ENCODE measurements around the gene PLS3. TPM values are rescaled to one million over a fixed set of nuclear protein-coding genes. Genes with fewer than 3 reads are reported as not detected.

The PLS3 gene
- total and polyA plus RNA-seq, 2 donors (not counting 3 experiments of a cell fraction or from before 2014, with no cell fraction given), result 120 to 329 TPM

DNA sequence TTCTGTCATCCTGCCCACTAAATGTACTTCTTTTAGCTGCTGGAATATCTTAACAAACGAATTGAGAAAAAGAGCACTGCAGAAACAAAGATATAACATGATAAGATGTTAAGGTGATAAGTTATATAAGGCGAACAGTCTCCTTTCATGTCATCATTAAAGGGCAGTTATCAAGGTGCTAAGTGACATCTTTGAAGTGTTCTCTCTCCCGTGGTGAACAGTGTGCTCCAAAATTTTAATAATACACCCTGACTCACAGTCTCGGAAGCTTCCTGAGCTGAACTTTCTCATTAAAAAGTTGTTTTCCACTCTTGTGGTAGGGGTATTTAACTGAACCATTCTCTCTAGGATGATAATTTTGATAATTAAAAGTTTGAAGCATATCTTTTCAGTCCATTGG is 61.6 kb downstream of the PLS3 start:
- H3K79me2 ChIP-seq (ENCODE audit: control insufficient read depth, insufficient read depth, low read length), result peaks cover 69% of the 10 kb centered on the region
- H3K9ac ChIP-seq (replicated peaks; ENCODE audit: extremely low read depth, insufficient read depth, low read length), result no peak overlapping the region
- no peak overlapping the region for H3K4me2 ChIP-seq (ENCODE audit: insufficient read depth, low read length)
- FAIRE-seq (no peak), DNase-seq (ENCODE audit: low read depth, low spot score) (no peak)
- no peak for TF ChIP-seq FOS (IDR thresholded peaks at IDR 0.05; ENCODE audit: borderline replicate concordance, insufficient read depth, low read length)
- ChIA-PET POLR2A (no interaction called here), CTCF (no interaction called here)
- H3K4me3 ChIP-seq (replicated peaks in 1 of 3; ENCODE audit: insufficient read depth in 1 of 3, low read depth in 1 of 3, low read length in 3 of 3), result no peak overlapping the region
- H3K9me1 ChIP-seq (replicated peaks; ENCODE audit: control insufficient read depth, extremely low read depth, insufficient read depth, low read length), result no peaks in the 10 kb centered on the region
- H3K36me3 ChIP-seq (ENCODE audit: control insufficient read depth in 2 of 2, extremely low read depth in 1 of 2, insufficient read depth in 2 of 2, low read length in 2 of 2), result peaks cover 0 to 7% of the 10 kb centered on the region in 2 experiments
- dilution Hi-C loops (cut with MboI; ENCODE audit: extremely low pct_ligation_motif_present, low sequenced_read_pairs) (no loop called here), intact Hi-C loops (cut with micrococcal nuclease) (no loop called here)
- H4K20me1 ChIP-seq (replicated peaks; ENCODE audit: control insufficient read depth, extremely low read depth, insufficient read depth, low read length), result no peaks in the 10 kb centered on the region
- BruUV-seq (replicated peaks), result no TSS peak
- H3K9me3 ChIP-seq (replicated peaks; ENCODE audit: control insufficient read depth, insufficient read depth, low read length), result no peaks in the 10 kb centered on the region
- peaks cover 3% of the 10 kb centered on the region for H3K4me1 ChIP-seq (ENCODE audit: control insufficient read depth, extremely low read depth, insufficient read depth, low read length)
- H3K27ac ChIP-seq (ENCODE audit: insufficient read depth, low read depth, low read length), result no peak overlapping the region
- no peak overlapping the region for H2AFZ ChIP-seq (ENCODE audit: low read depth, low read length)
- no peaks in the 10 kb centered on the region for H3K27me3 ChIP-seq (ENCODE audit: control insufficient read depth in 2 of 2, insufficient read depth in 2 of 2, low read length in 2 of 2)

DNA sequence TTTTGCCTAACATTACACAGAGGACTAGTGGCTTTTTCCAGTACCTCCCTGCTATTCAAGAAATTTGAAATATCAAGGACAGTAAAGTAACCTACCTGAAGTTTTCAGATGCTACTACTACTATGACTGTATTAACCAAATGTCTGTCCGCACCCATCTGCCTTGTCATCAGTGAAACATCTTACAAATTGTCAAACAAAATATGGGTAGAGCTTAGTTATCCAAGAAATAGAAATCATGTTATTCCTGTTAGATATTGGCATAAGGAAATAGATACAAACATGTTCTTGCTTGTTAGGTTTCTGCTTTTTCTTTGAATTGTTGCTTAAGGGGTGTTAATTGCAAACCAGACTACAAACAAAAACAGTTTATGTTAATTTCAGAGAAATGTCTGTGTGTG is 63.9 kb downstream of the PLS3 start:
- dilution Hi-C loops (cut with MboI; ENCODE audit: extremely low pct_ligation_motif_present, low sequenced_read_pairs), result no loop called here
- Histone ChIP-seq H3K9ac (replicated peaks; ENCODE audit: extremely low read depth, insufficient read depth, low read length) (no peak overlapping the region), H3K9me1 (replicated peaks; ENCODE audit: control insufficient read depth, extremely low read depth, insufficient read depth, low read length) (no peaks in the 10 kb centered on the region), H3K27me3 (ENCODE audit: control insufficient read depth in 2 of 2, insufficient read depth in 2 of 2, low read length in 2 of 2) (no peaks in the 10 kb centered on the region), H3K9me3 (replicated peaks; ENCODE audit: control insufficient read depth, insufficient read depth, low read length) (no peaks in the 10 kb centered on the region), H3K4me3 (replicated peaks in 1 of 3; ENCODE audit: insufficient read depth in 1 of 3, low read depth in 1 of 3, low read length in 3 of 3) (no peak overlapping the region), H2AFZ (ENCODE audit: low read depth, low read length) (no peak overlapping the region), H4K20me1 (replicated peaks; ENCODE audit: control insufficient read depth, extremely low read depth, insufficient read depth, low read length) (no peaks in the 10 kb centered on the region), H3K4me1 (ENCODE audit: control insufficient read depth, extremely low read depth, insufficient read depth, low read length) (peaks cover 3% of the 10 kb centered on the region), H3K79me2 (ENCODE audit: control insufficient read depth, insufficient read depth, low read length) (peaks cover 60% of the 10 kb centered on the region), H3K4me2 (ENCODE audit: insufficient read depth, low read length) (no peak overlapping the region), H3K27ac (ENCODE audit: insufficient read depth, low read depth, low read length) (no peak overlapping the region), H3K36me3 (ENCODE audit: control insufficient read depth in 2 of 2, extremely low read depth in 1 of 2, insufficient read depth in 2 of 2, low read length in 2 of 2) (peaks cover 0 to 14% of the 10 kb centered on the region in 2 experiments)
- DNase-seq (ENCODE audit: low read depth, low spot score), result no peak
- intact Hi-C loops (cut with micrococcal nuclease), result no loop called here
- ChIA-PET POLR2A (no interaction called here), CTCF (interaction anchor here (1.9 kb wide), 1 partner anchor 295 kb away, joined by 7 read pairs; no protein-coding TSS in a partner anchor)
- FAIRE-seq, result no peak
- TF ChIP-seq, protein P1, sequence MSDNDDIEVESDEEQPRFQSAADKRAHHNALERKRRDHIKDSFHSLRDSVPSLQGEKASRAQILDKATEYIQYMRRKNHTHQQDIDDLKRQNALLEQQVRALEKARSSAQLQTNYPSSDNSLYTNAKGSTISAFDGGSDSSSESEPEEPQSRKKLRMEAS (IDR thresholded peaks at IDR 0.05; ENCODE audit: insufficient read depth, insufficient read length), result no peak
- TF ChIP-seq, protein P2, sequence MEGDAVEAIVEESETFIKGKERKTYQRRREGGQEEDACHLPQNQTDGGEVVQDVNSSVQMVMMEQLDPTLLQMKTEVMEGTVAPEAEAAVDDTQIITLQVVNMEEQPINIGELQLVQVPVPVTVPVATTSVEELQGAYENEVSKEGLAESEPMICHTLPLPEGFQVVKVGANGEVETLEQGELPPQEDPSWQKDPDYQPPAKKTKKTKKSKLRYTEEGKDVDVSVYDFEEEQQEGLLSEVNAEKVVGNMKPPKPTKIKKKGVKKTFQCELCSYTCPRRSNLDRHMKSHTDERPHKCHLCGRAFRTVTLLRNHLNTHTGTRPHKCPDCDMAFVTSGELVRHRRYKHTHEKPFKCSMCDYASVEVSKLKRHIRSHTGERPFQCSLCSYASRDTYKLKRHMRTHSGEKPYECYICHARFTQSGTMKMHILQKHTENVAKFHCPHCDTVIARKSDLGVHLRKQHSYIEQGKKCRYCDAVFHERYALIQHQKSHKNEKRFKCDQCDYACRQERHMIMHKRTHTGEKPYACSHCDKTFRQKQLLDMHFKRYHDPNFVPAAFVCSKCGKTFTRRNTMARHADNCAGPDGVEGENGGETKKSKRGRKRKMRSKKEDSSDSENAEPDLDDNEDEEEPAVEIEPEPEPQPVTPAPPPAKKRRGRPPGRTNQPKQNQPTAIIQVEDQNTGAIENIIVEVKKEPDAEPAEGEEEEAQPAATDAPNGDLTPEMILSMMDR (IDR thresholded peaks at IDR 0.05; ENCODE audit: extremely low read depth in 1 of 2, insufficient read depth in 1 of 2, low read depth in 1 of 2, low read length in 2 of 2), result no peak
- TF ChIP-seq FOS (IDR thresholded peaks at IDR 0.05; ENCODE audit: borderline replicate concordance, insufficient read depth, low read length) (no peak), GATA2 (IDR thresholded peaks at IDR 0.05; ENCODE audit: insufficient read depth, insufficient read length, low read depth, low read length) (no peak), JUN (IDR thresholded peaks at IDR 0.05; ENCODE audit: borderline replicate concordance, insufficient read depth, insufficient read length, low read depth) (no peak)
- BruUV-seq (replicated peaks), result TSS peak; percentile 6
